GM23338 (cell line): ENCODE data around the gene PCTP. TPM values are rescaled to one million over a fixed set of nuclear protein-coding genes. Genes with fewer than 3 reads are reported as not detected.

Experiments used
- ATAC-seq: fragments of 200-7000 bp; cut with Tn5 transposase; 3 replicates; pipeline ENCODE4 v1.9.1; 2020
- DNase-seq: peaks from one replicate; pipeline ENCODE4 v3.0.0-alpha.2; 2015; ENCODE audit warnings: low spot score
- H2AFZ ChIP-seq: fragments of 200-600 bp; sonication (generic); 2 replicates; pipeline ENCODE4 v1.8.0; 2016; ENCODE audit warnings: antibody characterized with exemption, mild to moderate bottlenecking, moderate library complexity
- H3F3A ChIP-seq: fragments of 200-600 bp; sonication (generic); replicated peaks from 2 replicates; pipeline ENCODE4 v1.8.0; 2017; ENCODE audit warnings: antibody characterized with exemption, mixed run types, low read depth
- H3K27ac ChIP-seq: fragments of 200-600 bp; sonication (generic); 2 replicates; pipeline ENCODE4 v1.6.1; 2016; ENCODE audit warnings: low read depth
- H3K27me3 ChIP-seq: fragments of 200-600 bp; sonication (generic); 2 replicates; pipeline ENCODE4 v1.8.0; 2016; ENCODE audit warnings: mild to moderate bottlenecking, mixed run types, moderate library complexity; ENCODE audit not compliant: insufficient read depth
- H3K36me3 ChIP-seq: fragments of 200-600 bp; sonication (generic); 2 replicates; pipeline ENCODE4 v1.8.0; 2016; ENCODE audit warnings: mild to moderate bottlenecking; ENCODE audit not compliant: insufficient read depth
- H3K4me1 ChIP-seq: fragments of 200-600 bp; sonication (generic); 2 replicates; pipeline ENCODE4 v1.8.0; 2016; ENCODE audit warnings: mild to moderate bottlenecking, moderate library complexity; ENCODE audit not compliant: insufficient read depth
- H3K4me2 ChIP-seq: fragments of 200-600 bp; sonication (generic); 2 replicates; pipeline ENCODE4 v1.7.1; 2017; ENCODE audit warnings: mixed run types
- H3K4me3 ChIP-seq: fragments of 200-600 bp; sonication (generic); 2 replicates; pipeline ENCODE4 v1.6.1; 2016; ENCODE audit warnings: mixed run types
- H3K79me2 ChIP-seq: fragments of 200-600 bp; sonication (generic); replicated peaks from 2 replicates; pipeline ENCODE4 v1.8.0; 2017; ENCODE audit warnings: mild to moderate bottlenecking; ENCODE audit not compliant: insufficient read depth
- H3K9me2 ChIP-seq: fragments of 200-600 bp; sonication (generic); 2 replicates; pipeline ENCODE4 v1.8.0; 2017; ENCODE audit not compliant: insufficient read depth
- H4K20me1 ChIP-seq: fragments of 200-600 bp; sonication (generic); replicated peaks from 2 replicates; pipeline ENCODE4 v1.8.0; 2017; ENCODE audit warnings: mild to moderate bottlenecking; ENCODE audit not compliant: insufficient read depth
- H3K27ac Mint-ChIP-seq: 2 replicates; pipeline ENCODE4 v1.8.0; 2020; ENCODE audit warnings: inconsistent platforms, mild to moderate bottlenecking, moderate library complexity, mixed read lengths
- H3K27me3 Mint-ChIP-seq: 3 replicates; pipeline ENCODE4 v1.8.0; 2022; ENCODE audit warnings: low read depth, mild to moderate bottlenecking, moderate library complexity, mixed read lengths, inconsistent platforms; ENCODE audit not compliant: insufficient read depth, poor library complexity
- H3K36me3 Mint-ChIP-seq: 3 replicates; pipeline ENCODE4 v1.8.0; 2021; ENCODE audit warnings: low read depth, mild to moderate bottlenecking, inconsistent platforms, moderate library complexity, mixed read lengths
- H3K4me1 Mint-ChIP-seq: 3 replicates; pipeline ENCODE4 v1.8.0; 2020; ENCODE audit warnings: mild to moderate bottlenecking, inconsistent platforms, mixed read lengths
- H3K4me3 Mint-ChIP-seq: 3 replicates; pipeline ENCODE4 v1.8.0; 2021; ENCODE audit warnings: moderate library complexity, mild to moderate bottlenecking, inconsistent platforms, mixed read lengths
- H3K9me3 Mint-ChIP-seq: 3 replicates; pipeline ENCODE4 v1.8.0; 2020; ENCODE audit warnings: moderate library complexity, mild to moderate bottlenecking, inconsistent platforms, mixed read lengths
- CREB1 ChIP-seq: fragments of 250-450 bp; sonication (Bioruptor Pico); IDR thresholded peaks from 2 replicates; pipeline ENCODE4 v1.5.0; 2020; ENCODE audit warnings: low read depth, mild to moderate bottlenecking, moderate library complexity
- CTCF ChIP-seq, 2 experiments: fragments of 200-600 bp in 1 of 2; sonication (generic) in 1 of 2; conservative IDR thresholded peaks; 2 replicates each; pipeline versions ENCODE4 v1.5.1 to v1.6.1; 2016 to 2017; ENCODE audit warnings: antibody characterized with exemption in 2 of 2, low read depth in 2 of 2, mild to moderate bottlenecking in 2 of 2, moderate library complexity in 1 of 2
- EZH2phosphoT487 ChIP-seq: fragments of 200-600 bp; sonication (generic); IDR thresholded peaks from one replicate; pipeline ENCODE4 v1.8.1; 2018; ENCODE audit warnings: antibody characterized with exemption; ENCODE audit not compliant: unreplicated experiment
- POLR2AphosphoS5 ChIP-seq: IDR thresholded peaks from 2 replicates; pipeline ENCODE4 v1.6.1; 2016; ENCODE audit warnings: antibody characterized with exemption, low read depth
- REST ChIP-seq: IDR thresholded peaks from one replicate; pipeline ENCODE4 v1.6.1; 2018; ENCODE audit warnings: antibody characterized with exemption; ENCODE audit not compliant: unreplicated experiment
- ZNF331 ChIP-seq: fragments of 250-450 bp; sonication (Bioruptor Pico); IDR thresholded peaks from 2 replicates; pipeline ENCODE4 v1.5.0; 2020; ENCODE audit warnings: low read depth, mild to moderate bottlenecking, moderate library complexity
- ZNF462 ChIP-seq: fragments of 250-450 bp; sonication (Bioruptor Pico); IDR thresholded peaks from 2 replicates; pipeline ENCODE4 v1.5.0; 2020; ENCODE audit warnings: mild to moderate bottlenecking, moderate library complexity
- polyA plus RNA-seq: library from polyadenylated mRNA; unstranded; fragments of >200 nt; fragmentation: Nextera tagmentation; extraction: Ambion mirVana; gene quantifications from 2 replicates; pipeline ENCODE4 v1.2.1, GENCODE V29; 2016
- total RNA-seq: library from RNA; depleted of rRNA; stranded (reverse); fragments of >200 nt; shearing (Covaris generic); gene quantifications from 2 replicates; pipeline ENCODE4 v1.2.3, GENCODE V29; 2014

Gene PCTP
- total and polyA plus RNA-seq, 2 experiments from 2014 or later = 6.4 to 12.3 TPM

- TF ChIP-seq POLR2AphosphoS5 = no peak
- no peak for TF ChIP-seq CTCF (conservative IDR thresholded peaks at IDR 0.05; ENCODE audit: low read depth in 2 of 2)
- no peak for TF ChIP-seq CREB1
These were observed 48.7 kb upstream of the PCTP start (continued) for GRCh38 chr17:55702150-55702549.

- Histone ChIP-seq H3K4me1 (peaks cover 12% of the 10 kb centered on the region), H3F3A (no peaks in the 10 kb centered on the region), H3K9me2 (no peaks in the 10 kb centered on the region; the same call in 1 of the 2 replicates), H3K27ac (no peak overlapping the region), H3K79me2 (no peaks in the 10 kb centered on the region), H3K36me3 (no peaks in the 10 kb centered on the region), H3K4me2 (no peak overlapping the region), H3K4me3 (no peak overlapping the region), H4K20me1 (no peaks in the 10 kb centered on the region), H2AFZ (no peak overlapping the region), H3K27me3 (no peaks in the 10 kb centered on the region)
- H3K27ac Mint-ChIP-seq = no peak overlapping the region
- TF ChIP-seq REST (no peak), ZNF331 (CRISPR knock-in tag) (no peak)
- no peak overlapping the region for H3K4me3 Mint-ChIP-seq
- H3K36me3 Mint-ChIP-seq = no peaks in the 10 kb centered on the region
- no peaks in the 10 kb centered on the region for H3K27me3 Mint-ChIP-seq
- ATAC-seq (no peak), DNase-seq (no peak)
- H3K9me3 Mint-ChIP-seq = 0 out of 3 replicates have a peak, but pooled peaks cover 3% of the 10 kb centered on the region
- H3K4me1 Mint-ChIP-seq = peaks cover 23% of the 10 kb centered on the region
These were observed 46.5 kb upstream of the PCTP start for GRCh38 chr17:55704401-55704800.

GRCh38 chr17:55705847-55706246, 45.0 kb upstream of the PCTP start:
- H3K27me3 Mint-ChIP-seq = no peaks in the 10 kb centered on the region
- H3K4me3 Mint-ChIP-seq = no peak overlapping the region
- H3F3A ChIP-seq = no peaks in the 10 kb centered on the region
- peaks cover 12% of the 10 kb centered on the region for H3K4me1 ChIP-seq
- no peak overlapping the region for H3K4me3 ChIP-seq
- no peaks in the 10 kb centered on the region; the same call in 1 of the 2 replicates for H3K9me2 ChIP-seq
- no peak overlapping the region for H3K4me2 ChIP-seq
- H3K27ac Mint-ChIP-seq = no peak overlapping the region
- DNase-seq (no peak), ATAC-seq (no peak)
- H3K9me3 Mint-ChIP-seq = 0 out of 3 replicates have a peak, but pooled peaks cover 3% of the 10 kb centered on the region
- H3K36me3 ChIP-seq = no peaks in the 10 kb centered on the region
- H3K36me3 Mint-ChIP-seq = no peaks in the 10 kb centered on the region
- H4K20me1 ChIP-seq = no peaks in the 10 kb centered on the region
- no peaks in the 10 kb centered on the region for H3K79me2 ChIP-seq
- H3K4me1 Mint-ChIP-seq = peaks cover 23% of the 10 kb centered on the region
- no peak overlapping the region for H2AFZ ChIP-seq
- H3K27ac ChIP-seq = no peak overlapping the region
- no peaks in the 10 kb centered on the region for H3K27me3 ChIP-seq
- no peak for TF ChIP-seq EZH2phosphoT487
- TF ChIP-seq ZNF462 (CRISPR knock-in tag) = no peak
